ENCODE measurements around the gene TRIM13. TPM values are rescaled to one million over a fixed set of nuclear protein-coding genes. Genes with fewer than 3 reads are reported as not detected.
"Not testable (repeated sequence)": the region's sequence is repeated elsewhere in the genome, so short reads cannot be mapped to it uniquely, and the experiment has no call there.

Gene TRIM13
- total RNA-seq, result 10 to 100 TPM in 1 of 6 experiments, 1 to 10 TPM in 5; 5.6 to 10.8 (median 7.3) TPM
- long read RNA-seq, result 0 reads

GRCh38 chr13:49996951-49997895 is at the start of gene TRIM13:
TSS of gene TRIM13 (plus strand) at chr13:49997042. CDS start at chr13:50011941, 14,899 bp downstream.
- Histone ChIP-seq H3K4me3 (peak within 1 kb of the TSS; percentile 66 to 95 (median 85)), H3K27me3 (no peaks in the 10 kb centered on the region), H3K9me3 (no peaks in the 10 kb centered on the region), H3K36me3 (peaks cover 0 to 12% (median 0%) of the 10 kb centered on the region in 4 donors), H3K4me1 (peaks cover 0 to 26% (median 6%) of the 10 kb centered on the region in 4 donors), H3K27ac (peak within 1 kb of the TSS; percentile 90 to 98 (median 95))
- intact Hi-C loops (cut with DNase I), result no loop called here
- ATAC-seq, result peak; percentile 88 to 92 (median 89)
- peak; percentile 89 to 93 (median 90) for DNase-seq
- under 1% methylated on average over 27 of the region's 56 CpGs for WGBS (ENCODE audit: insufficient coverage, low coverage, low lambda C conversion rate, missing lambda C conversion rate)
- TF ChIP-seq CTCF (IDR thresholded peaks at IDR 0.05) (peak; percentile 62 to 84 (median 77)), POLR2A (IDR thresholded peaks at IDR 0.05) (peak; percentile 39)

- WGBS (ENCODE audit: insufficient coverage, low coverage, low lambda C conversion rate, missing lambda C conversion rate), result 56% methylated on average over 5 of the region's 6 CpGs
- H3K9me3 ChIP-seq; H3K27ac ChIP-seq; H3K27me3 ChIP-seq; H3K4me1 ChIP-seq; H3K36me3 ChIP-seq; DNase-seq; intact Hi-C loops (cut with DNase I); H3K4me3 ChIP-seq: not testable (repeated sequence)
- peak in 1 of 4 donors; percentile 67 for ATAC-seq
These were observed 48.0 kb upstream of the TRIM13 start for GRCh38 chr13:49948777-49949270.

- intact Hi-C loops (cut with DNase I), result no loop called here
- no peak overlapping the region for H3K27ac ChIP-seq
- H3K27me3 ChIP-seq, result no peaks in the 10 kb centered on the region
- DNase-seq (no peak), ATAC-seq (no peak)
- no peaks in the 10 kb centered on the region for H3K9me3 ChIP-seq
- H3K4me3 ChIP-seq, result no peak overlapping the region
- TF ChIP-seq CTCF (IDR thresholded peaks at IDR 0.05), result no peak
- TF ChIP-seq POLR2A (IDR thresholded peaks at IDR 0.05), result no peak
- peaks cover 0 to 7% (median 0%) of the 10 kb centered on the region in 4 donors for H3K4me1 ChIP-seq
- 75% methylated on average over 7 of the region's 7 CpGs for WGBS (ENCODE audit: insufficient coverage, low coverage, low lambda C conversion rate, missing lambda C conversion rate)
- no peaks in the 10 kb centered on the region for H3K36me3 ChIP-seq
These were observed 44.9 kb upstream of the TRIM13 start for GRCh38 chr13:49951754-49952535.

GRCh38 chr13:49953560-49953959 is 43.3 kb upstream of the TRIM13 start:
- no CpG with 5 or more reads among the region's 1 CpG for WGBS (ENCODE audit: insufficient coverage, low coverage, low lambda C conversion rate, missing lambda C conversion rate)
- Histone ChIP-seq H3K36me3 (no peaks in the 10 kb centered on the region), H3K4me3 (no peak overlapping the region), H3K4me1 (peaks cover 0 to 6% (median 0%) of the 10 kb centered on the region in 4 donors), H3K27me3 (no peaks in the 10 kb centered on the region), H3K27ac (no peak overlapping the region), H3K9me3 (no peaks in the 10 kb centered on the region)
- no peak for ATAC-seq
- no peak for DNase-seq
- TF ChIP-seq CTCF (IDR thresholded peaks at IDR 0.05), result no peak
- TF ChIP-seq POLR2A (IDR thresholded peaks at IDR 0.05), result no peak
- intact Hi-C loops (cut with DNase I), result no loop called here
